DMS114 treated with DMSO at 0.1 percent for 48 hours (cell line): ENCODE data around the gene MECR.

Source experiments
- DNase-seq: peaks from one replicate; lab custom pipeline; 2025; ENCODE audit not compliant: unreplicated experiment; lab: John Stamatoyannopoulos, UW

The MECR gene

DNA sequence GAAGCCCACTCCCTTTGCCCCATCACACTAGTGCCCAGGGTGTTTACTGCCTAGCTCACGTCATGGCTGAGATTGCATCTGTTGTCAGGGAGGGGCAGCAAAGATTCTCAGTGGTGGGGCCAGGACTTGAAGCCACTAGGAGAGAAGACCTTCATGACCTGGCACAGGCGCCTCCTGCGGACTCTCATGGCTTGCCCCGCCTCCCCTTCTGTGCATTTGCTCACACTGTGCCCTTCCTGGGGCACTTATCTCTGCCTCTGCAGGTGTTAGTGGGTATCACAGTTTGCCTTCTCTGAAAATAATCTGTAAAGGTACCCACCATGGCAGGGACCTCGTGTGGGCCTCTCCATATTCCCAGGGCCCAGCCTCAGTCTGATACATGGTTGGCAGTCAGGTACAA lies 25.7 kb upstream of the MECR start:
- DNase-seq: no peak

DNA sequence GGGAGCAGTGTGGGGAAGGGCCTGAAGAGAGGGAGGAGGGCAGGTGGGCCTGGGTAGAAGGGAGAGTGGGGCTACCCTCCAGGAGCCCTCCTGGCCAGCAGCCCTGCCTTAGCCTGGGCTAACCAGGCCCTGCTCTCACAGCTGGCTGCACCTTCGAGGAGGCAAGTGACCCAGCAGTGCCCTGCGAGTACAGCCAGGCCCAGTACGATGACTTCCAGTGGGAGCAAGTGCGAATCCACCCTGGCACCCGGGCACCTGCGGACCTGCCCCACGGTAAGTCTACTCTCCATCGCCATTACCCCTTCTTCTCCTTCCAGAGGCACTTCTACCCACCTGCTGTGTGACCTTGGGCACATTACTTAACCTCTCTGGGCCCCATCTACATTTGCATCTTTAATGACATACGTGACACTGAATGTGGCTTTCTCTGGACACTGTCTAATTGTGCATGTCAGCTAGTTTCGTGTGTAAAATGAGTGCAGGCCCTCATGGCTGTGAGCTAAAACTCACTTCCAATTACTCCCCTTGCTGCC lies 24.5 kb upstream of the MECR start:
- no peak for DNase-seq

DNA sequence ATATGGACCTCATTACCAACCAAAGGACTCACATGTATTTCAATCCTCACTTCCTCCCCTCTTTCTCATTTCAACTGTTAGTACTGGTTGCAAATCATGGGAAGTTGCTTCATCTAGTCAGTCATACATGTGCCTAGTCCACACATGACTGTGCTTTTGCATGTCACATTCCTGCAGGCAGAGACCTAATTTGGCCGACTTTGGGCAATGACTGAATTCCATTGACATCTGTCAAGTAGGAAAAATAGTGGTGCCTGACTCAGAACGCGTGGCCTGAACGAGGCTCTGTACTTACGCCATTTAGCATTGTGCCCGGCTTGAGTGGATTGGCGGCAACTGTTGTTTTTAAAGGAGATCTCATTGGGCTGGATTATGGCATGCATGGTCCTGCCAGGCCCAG lies 23.6 kb upstream of the MECR start:
- DNase-seq: no peak

DNA sequence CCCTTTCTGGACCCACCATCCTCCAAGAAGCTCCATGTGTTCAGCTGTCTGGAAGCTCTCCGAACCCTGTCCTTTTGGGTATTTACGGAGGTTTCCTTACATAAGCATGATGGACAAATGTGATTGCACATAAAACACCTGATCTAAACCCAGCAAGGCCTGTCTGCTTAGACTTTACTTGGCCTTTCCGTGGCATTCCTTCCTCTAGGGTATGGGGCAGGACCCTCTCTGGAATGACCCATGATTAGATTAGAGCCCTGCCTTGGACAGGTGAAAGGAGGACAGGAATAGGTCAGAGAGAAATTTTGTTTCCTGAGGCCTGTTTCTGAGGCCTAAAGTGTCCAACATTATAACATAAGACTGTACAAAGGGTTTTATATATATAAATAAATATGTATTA lies 22.4 kb upstream of the MECR start:
- no peak for DNase-seq

DNA sequence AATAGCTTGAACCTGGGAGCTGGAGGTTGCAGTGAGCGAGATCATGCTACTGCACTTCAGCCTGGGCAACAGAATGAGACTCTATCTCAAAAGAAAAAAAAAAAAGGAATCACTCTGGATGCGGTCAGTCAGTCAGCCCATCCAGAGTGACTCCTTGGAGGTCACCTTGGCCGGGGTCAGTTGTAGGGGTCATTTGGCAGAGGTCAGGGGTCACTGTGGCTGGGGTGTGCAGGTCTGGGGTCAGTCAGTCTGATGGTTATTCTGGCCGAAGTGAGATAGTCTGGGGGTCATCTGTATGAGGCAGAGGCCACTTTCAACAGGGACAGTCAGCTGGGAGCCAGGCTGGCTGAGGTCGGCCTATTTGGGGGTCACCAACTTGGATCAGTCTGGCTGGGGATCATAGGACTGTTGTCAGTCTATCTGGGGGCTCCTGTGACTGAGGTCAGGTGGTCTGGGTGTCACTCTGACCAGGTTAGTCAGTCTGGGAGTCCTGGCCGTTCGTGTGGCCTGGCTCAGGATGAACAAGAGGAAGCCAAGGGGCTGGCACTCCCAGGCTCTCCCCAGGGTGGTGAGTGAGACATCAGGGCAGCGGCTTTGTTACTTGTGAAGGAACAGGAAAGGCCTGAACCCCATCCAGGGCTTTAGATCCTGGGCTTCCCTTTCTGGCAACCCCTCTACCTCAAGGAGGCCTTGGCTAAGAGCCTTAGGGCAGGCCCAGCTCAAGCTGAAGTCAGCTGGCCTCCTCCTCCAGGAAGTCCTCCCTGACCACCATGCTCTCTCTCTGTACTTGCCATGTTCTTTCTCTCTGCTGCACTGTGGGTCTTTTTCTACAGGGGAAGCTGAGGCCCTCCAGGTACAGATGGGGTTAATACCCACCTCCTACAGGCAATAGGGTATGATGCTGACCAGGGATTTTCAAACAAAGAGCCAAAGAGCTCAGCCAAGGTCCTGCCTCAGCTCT lies 20.7 kb upstream of the MECR start:
- DNase-seq: no peak

DNA sequence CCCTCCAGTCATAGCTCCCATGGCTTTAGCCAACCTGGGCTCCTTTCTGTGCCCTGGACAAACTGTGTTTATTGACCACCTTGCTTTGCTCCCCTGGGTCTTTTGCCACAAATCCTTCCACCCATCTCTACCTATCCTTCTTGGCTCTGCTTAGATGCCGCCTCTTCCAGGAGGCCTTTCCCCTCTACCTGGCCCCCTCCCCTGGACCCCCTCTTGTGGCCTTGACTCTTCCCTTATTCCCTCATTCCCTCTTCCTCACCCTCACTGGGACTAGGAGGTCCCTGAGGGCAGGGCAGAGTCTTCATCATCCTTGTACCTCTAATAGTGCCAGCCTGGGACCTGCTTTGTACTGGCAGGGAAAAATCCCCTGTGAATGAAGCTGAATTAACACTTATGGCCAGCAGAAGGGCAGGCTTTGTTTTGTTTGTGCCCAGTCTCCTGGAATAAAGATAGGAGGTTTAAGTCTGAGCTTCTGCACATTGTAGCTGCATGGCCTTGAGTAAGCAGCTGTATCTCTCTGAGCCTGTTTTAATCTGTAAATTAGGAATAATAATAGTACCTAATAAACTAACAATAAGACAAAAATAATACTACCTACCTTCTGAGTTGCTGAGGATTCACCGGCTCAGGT lies 19.3 kb upstream of the MECR start:
- no peak for DNase-seq

DNA sequence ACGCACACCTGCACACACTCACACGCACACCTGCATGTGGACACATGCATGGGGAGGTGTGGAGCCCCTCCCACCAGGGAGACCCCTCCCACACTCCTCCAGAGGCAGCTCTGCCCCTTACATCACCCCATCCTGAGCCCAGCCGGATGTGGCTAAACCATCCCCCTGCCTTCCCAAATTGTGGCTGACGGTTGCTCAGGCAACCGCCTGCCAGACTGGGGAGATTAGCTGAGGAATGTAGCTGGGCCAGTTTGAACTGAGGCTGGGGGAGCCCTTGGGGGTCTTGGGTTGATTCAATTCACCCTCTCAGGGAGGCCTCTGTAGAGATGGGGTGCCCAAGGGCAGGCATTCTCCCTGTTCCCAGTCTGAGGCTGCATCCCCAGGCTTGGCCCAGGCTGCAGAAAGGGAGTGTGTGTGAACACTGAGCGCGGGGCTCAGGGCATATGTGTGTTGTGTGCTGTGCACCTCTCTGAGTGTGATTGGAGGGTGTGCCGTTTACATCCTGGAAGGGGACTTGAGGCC lies 18.5 kb upstream of the MECR start:
- no peak for DNase-seq

DNA sequence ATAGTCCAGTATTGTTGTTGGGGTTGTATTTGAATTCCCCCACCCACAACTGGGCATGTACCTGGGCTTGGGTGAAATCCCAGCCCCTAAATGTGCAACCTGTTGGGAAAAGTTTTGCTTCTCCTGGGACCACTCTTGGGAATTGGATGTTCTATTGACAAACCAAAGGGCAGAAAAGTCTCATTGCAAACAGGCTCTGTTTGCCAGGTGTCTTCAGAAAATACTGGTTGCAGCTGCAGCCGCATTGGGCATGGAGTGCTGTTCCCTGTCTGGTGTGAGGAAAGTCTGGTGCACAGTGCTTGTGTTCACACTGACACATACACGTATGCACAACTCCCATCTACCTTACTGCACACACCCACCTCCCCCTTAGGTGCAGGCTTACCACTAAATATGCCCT lies 17.7 kb upstream of the MECR start:
- no peak for DNase-seq

DNA sequence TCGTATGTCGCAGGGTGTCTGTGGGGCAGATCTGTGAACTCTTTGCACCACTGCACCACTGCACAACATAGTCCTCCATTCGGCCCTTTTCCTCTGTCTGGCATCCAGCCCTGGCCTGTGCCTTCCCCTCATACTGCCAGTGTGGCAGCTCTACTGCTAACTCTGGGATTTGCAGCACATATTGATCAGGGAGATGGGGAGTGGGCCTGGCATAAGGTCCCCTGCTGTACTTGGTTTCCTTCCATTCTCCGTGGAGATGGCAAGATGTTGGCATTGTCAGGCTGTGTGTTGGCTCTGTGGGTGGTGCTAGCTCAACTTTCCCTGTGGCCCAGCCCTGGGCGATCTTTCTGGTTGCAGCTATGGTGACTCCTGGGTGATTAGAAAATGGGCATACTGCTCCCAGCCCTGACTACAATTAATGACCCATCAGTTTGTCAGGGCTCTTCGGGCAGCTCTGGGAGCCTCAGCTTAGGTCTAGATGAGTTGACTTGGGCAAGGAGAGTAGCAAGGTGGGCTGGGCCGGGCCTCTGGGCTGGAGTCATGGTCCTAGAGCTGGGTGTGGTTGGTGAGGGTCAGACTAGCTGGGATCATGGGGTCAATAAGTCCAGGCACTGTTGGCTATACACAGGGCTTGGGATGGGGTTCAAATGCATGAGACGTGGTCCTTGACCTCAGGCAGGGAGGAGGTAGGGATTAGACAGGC lies 17.0 kb upstream of the MECR start:
- DNase-seq: no peak

DNA sequence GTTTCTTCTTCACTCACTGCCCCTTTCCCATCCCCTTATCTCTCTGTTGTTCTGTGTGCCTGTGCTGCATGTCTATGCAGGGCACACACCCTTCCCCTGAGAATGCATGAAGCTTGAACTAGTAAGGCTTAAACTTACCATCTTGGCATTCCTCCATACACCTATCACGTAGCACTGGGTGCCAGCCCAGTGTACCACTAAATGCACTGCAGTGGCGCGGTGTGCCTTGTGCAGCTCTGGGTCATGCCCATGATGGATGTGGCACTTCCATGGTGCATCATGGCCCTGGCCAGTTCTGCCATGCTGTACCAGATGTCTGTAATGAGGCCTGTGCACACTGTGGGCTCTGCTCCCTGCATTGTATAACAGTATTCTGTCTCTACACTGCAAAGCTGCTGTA lies 16.3 kb upstream of the MECR start:
- DNase-seq: no peak

DNA sequence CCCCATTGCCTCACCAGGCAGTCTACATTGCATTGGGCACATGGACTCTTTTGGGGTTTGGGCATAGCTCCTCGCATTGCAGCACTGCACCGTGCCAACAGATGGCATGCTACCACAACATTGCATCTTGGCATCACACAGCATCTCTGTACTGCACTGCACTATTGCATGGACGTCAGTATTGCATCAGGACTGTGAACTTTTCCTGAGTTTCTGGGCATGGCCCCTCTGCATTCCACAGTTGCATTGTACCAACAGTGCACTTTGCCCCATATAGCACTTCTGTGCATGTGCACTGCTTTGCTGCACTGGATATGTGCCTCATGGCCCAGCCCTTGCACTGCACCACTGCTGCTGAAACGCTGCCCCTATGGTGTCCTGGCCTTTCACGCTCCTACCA lies 15.1 kb upstream of the MECR start:
- DNase-seq: no peak

DNA sequence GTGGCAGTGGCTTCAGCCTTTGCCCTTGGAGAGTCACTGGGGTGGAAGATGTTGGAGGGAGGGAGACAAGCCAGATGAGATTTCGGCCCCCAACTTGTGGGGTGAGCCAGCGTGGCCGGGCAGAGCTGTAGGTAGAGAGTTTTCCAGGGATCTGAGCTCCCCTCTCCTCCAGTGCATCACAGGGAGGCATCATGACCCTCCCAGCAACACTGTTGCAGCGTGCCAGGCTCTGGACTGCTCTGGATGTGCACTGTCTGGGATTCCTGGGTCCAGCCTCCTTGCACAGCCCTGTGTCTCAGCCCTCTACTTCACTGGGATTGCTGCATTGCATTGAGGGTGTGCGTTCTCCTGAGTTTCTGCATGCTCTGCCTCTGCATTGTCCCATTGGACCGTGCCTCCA lies 14.5 kb upstream of the MECR start:
- DNase-seq: no peak

DNA sequence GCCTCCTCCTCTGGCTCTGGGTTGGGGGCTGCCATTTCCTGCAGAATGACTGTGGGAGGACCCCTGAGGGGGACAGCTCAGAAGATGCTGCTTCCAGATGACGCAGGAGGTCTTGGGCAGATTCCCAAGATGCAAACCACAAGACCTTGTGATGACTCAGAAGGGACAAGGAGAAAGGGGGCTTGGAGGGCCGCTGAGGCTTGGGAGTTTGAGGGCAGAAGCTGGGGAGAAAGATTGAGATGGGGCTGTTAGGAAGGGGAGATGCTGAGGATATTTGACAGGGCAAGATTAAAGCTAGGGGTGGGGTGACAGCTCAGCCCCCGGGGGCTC lies 13.1 kb upstream of the MECR start:
- DNase-seq: no peak

DNA sequence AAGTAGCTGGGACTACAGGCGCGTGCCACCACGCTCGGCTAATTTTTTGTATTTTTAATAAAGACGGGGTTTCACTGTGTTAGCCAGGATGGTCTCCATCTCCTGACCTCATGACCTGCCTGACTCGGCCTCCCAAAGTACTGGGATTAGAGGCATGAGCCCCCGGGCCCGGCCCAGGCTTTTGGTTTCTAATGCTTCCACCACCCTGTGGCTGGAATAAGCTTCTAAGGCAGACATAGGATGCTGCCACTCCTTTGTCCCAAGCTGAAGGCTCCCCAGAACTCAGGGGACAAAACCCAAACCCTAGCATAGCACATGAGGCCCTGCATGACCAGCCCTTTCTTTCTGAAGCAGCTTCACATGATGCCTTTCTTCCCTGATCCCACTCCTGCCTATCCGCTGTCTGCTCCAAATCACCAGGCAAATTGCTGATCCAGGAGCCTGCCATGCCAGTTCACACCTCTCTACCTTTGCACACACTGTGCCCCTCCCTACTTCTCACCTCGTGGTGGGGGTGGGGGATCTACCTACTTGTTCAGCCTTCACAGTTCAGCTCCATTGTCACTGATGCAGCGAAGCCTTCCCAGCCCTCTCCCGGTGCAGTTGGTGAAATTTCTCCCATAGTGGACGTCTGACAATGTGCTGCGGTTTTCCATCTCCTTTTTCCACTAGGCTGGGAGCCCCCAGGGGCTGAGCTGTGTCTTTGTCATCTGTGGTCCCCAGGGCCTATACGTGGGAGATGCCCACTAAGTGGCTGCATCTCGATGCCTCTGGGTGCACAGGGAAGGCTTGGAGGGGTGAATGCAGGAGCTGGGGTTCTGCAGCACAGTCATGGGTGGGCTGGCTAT lies 12.5 kb upstream of the MECR start:
- DNase-seq: no peak

DNA sequence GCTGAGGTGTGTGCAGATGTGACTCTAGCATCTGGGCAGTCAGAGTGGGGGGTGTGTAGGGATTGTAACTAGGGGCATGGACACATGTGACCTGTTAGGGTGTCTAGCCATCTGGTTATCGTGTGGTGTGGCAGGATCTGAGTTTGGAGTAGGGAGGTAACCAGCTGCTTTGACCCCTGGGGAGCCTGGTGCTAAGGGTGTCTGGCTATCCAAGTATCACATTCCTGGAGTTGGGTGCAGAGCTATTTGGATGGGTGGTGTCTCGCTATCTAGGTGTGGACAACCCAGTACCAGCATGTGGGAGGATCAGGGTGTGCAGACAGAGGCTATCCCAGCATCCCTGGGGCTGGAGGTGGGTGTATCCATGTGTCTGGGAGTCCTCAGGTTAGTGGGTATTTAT lies 10.3 kb upstream of the MECR start:
- no peak for DNase-seq

DNA sequence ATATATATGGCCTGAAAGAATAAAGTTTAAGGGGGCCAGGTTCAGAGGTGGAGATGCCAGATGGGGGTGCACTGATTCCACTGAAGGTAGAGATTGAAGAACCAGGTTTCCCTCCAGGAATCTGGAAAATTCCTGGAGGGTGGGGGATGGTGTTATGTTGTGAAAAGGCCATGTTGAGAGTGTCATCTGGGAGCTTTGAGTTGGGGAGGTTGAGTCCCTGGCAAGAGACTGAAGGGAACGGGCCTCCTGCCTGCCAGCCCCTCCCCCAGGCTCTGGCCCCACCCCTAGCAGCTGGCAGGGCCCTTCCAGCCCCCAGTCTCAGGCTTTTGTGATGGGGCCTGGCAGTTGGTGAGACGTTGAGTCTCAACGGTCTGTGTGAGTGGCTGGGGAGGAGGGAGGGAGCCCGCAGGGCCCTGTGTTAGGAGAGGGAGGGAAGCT lies 9.7 kb upstream of the MECR start:
- no peak for DNase-seq

DNA sequence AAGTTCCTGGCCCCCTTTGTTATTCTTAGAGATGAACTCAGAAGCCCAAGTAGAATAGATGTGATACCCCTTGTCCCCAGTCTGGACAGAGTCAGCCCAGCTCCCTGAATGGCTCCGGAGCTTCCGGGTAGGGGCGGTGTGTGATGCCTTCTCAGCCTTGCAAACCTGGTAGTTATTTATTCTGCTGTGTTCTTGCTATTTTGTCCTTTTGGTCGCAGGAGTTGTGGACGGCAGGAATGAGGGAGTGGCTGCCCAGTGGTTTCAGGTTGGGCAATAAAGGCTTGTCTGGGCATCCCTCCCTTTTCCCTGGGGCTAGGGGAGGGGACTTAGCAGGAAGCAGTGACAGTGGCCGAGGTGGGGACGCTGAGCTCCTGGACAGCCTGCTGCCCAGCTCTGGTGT lies 8.4 kb upstream of the MECR start:
- no peak for DNase-seq

DNA sequence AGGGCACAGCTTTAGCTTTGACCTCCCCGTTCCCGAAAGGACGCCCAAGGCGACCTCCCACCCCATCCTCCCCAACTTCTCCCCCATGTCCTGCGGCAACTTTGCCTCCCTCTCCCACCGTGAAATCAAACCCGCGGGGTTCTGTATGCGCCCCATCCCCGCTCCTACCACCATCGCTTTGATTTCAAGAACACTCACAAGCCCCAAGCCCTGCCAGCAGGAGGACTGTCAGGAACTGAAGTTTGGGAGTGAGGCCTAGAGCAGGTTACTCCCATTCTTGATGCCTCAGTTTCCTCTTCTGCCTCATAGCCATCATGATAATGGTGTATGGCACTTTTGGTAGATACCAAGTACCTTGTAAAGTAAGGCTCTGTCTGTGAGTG lies 7.9 kb upstream of the MECR start:
- DNase-seq: no peak

DNA sequence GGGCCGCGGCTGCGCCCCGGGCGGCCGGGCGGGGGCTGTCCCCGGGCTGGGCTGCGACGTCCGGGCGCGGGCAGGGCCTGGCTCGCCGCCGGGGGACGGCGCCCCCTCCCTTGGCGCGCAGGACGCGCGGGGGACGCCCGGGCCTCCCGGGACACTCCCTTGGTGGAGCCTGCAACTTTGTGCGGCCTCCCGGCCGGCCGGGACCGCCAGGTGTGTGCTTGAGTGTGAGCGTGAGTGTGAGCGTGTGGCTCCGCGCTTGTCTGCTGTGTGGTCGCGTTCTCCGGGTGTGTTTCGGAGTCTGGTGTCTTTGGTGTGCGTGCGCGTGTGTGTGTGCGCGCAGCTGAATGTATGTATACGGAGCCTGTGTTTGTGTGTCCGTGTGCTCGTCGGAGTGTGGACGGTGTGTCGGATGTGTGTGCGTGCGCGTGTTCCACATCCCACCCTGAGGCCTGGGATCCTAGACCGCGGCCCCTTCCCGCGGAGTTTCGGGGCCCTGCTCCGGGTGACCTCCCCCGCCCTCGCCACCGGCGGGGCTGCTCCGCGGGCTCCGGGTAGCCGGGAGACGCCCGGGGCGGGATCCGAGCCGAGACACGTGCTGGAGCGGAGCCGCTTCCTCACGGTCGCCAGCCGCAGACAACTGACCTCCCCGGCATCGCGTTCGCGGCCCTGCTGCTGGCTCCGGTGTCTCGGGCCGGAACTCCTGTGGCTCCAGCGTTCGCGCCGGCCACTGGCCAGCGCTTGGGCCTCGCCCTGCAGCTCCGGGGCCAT lies 7.3 kb upstream of the MECR start:
- DNase-seq: no peak
